Thymus (tissue), 11 donors: ENCODE measurements around the gene CALM1. TPM values are rescaled to one million over a fixed set of nuclear protein-coding genes. Genes with fewer than 3 reads are reported as not detected.

Source experiments
- DNase-seq, 9 donors: peaks; one replicate each; pipeline ENCODE4 v3.0.0-alpha.2; 2013; ENCODE audit warnings: low spot score in 9 of 9, low read depth in 6 of 9, missing footprints in 1 of 9
- H3K27ac ChIP-seq, 2 donors: one replicate each; pipeline ENCODE4 v1.5.1; 2013; ENCODE audit warnings: control low read depth in 1 of 2, low read depth in 1 of 2, low read length in 1 of 2, mild to moderate bottlenecking in 1 of 2, moderate library complexity in 1 of 2
- H3K27me3 ChIP-seq, 2 donors: one replicate each; pipeline ENCODE4 v1.5.1; 2013; ENCODE audit warnings: low read length in 1 of 2; ENCODE audit not compliant: control insufficient read depth in 2 of 2, insufficient read depth in 1 of 2
- H3K36me3 ChIP-seq, 2 donors: one replicate each; pipeline ENCODE4 v1.5.1; 2013; ENCODE audit warnings: low read length in 1 of 2, mild to moderate bottlenecking in 1 of 2, moderate library complexity in 1 of 2; ENCODE audit not compliant: control insufficient read depth in 2 of 2, insufficient read depth in 2 of 2
- H3K4me1 ChIP-seq, 2 donors: one replicate each; pipeline ENCODE4 v1.5.1; 2013; ENCODE audit warnings: low read length in 2 of 2; ENCODE audit not compliant: control insufficient read depth in 2 of 2, insufficient read depth in 2 of 2
- H3K4me3 ChIP-seq, 2 donors: one replicate each; pipeline ENCODE4 v1.5.1; 2013; ENCODE audit warnings: low read length in 2 of 2, control low read depth in 1 of 2, mild to moderate bottlenecking in 1 of 2
- H3K9me3 ChIP-seq, 2 donors: one replicate each; pipeline ENCODE4 v1.5.1; 2013; ENCODE audit warnings: low read length in 1 of 2, mild to moderate bottlenecking in 1 of 2; ENCODE audit not compliant: control insufficient read depth in 2 of 2, insufficient read depth in 1 of 2
- WGBS: extraction: QIAGEN DNeasy Blood & Tissue Kit; methylation state at CpG from one replicate; pipeline ENCODE4 v1.1.7; 2013; 5-methylcytosine and 5-hydroxymethylcytosine counted together
- polyA plus RNA-seq: library from polyadenylated mRNA; stranded (reverse); fragments of 200-250 nt; gene quantifications from one replicate; pipeline ENCODE4 v1.2.3, GENCODE V29; 2013
- total RNA-seq: library from RNA; stranded (reverse); fragments of 120-200 nt; gene quantifications from one replicate; pipeline ENCODE4 v1.2.4, GENCODE V29; 2013
- donor health status: healthy.

The CALM1 gene
- total and polyA plus RNA-seq, 2 donors: 247 to 302 TPM

DNA sequence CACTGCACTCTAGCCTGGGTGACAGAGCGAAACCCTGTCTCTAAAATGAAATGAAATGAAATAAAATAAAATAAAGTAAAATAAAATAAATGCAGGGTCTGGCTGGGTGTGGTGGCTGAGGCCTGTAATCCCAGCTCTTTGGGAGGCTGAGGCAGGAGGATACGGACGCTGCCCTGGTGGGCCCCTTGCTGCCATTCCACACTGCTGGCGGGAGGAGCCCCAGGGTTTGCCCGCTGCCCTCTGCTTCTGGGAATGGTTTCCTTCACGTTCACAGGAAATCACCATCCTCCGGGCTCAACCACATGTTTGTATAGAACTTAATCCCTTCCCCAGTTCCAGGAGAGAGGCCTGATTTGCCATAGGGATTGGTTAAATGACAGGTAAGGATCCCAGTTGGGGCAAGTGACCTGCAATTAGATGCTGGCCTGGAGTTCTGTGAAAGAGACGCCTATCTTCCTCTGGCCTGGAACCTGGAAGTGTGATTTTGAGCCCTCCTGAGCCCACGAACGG, 29.3 kb downstream of the CALM1 start:
- no peak for DNase-seq
- H3K4me3 ChIP-seq: no peak overlapping the region
- H3K9me3 ChIP-seq: no peaks in the 10 kb centered on the region
- no peaks in the 10 kb centered on the region for H3K27me3 ChIP-seq
- 94% methylated on average over 10 of the region's 10 CpGs for WGBS
- H3K4me1 ChIP-seq: no peaks in the 10 kb centered on the region
- no peak overlapping the region for H3K27ac ChIP-seq
- H3K36me3 ChIP-seq: no peaks in the 10 kb centered on the region

GRCh38 chr14:90426663-90427062, 29.8 kb downstream of the CALM1 start:
- no peak overlapping the region for H3K4me3 ChIP-seq
- no peak overlapping the region for H3K27ac ChIP-seq
- H3K9me3 ChIP-seq: no peaks in the 10 kb centered on the region
- no peaks in the 10 kb centered on the region for H3K36me3 ChIP-seq
- H3K27me3 ChIP-seq: no peaks in the 10 kb centered on the region
- H3K4me1 ChIP-seq: no peaks in the 10 kb centered on the region
- 93% methylated on average over 10 of the region's 10 CpGs for WGBS
- no peak for DNase-seq

DNA sequence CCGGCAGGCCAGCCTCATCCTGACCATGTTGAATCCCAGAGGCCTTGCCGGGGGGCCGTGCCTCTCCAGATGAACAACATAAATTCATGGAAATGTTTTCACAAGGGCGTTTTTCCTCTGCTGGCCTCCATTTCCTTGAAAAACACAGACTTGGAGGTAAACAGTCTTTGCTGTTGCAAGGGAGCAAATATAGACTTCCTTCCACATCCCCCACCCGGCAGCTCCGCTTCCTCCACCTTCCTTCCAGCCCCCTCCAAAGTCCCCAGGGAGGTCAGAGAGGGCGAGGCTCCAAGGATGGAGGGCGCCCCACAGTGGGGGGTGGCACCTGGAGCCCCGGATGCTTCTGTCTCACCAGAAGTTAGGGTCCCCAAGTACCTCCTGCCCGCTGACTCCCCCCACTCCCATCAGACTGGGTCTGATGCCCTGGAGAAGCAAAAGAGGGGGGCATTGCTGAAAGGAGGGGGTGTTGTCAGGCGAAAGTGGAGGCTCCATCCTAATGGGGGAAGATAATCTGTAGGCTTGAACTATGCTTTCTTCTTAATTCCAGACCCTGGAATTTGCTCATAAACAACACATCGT, 31.1 kb downstream of the CALM1 start:
- Histone ChIP-seq H3K4me1 (no peaks in the 10 kb centered on the region), H3K9me3 (no peaks in the 10 kb centered on the region), H3K4me3 (no peak overlapping the region), H3K36me3 (no peaks in the 10 kb centered on the region), H3K27ac (no peak overlapping the region), H3K27me3 (no peaks in the 10 kb centered on the region)
- 85% methylated on average over 12 of the region's 12 CpGs for WGBS
- DNase-seq: no peak

GRCh38 chr14:90428676-90429075, 31.8 kb downstream of the CALM1 start:
- H3K4me3 ChIP-seq: no peak overlapping the region
- DNase-seq: no peak
- no peaks in the 10 kb centered on the region for H3K27me3 ChIP-seq
- H3K9me3 ChIP-seq: no peaks in the 10 kb centered on the region
- no peak overlapping the region for H3K27ac ChIP-seq
- H3K36me3 ChIP-seq: no peaks in the 10 kb centered on the region
- no peaks in the 10 kb centered on the region for H3K4me1 ChIP-seq
- 100% methylated on average over 2 of the region's 2 CpGs for WGBS

- no peak overlapping the region for H3K27ac ChIP-seq
- DNase-seq: no peak
Measured at GRCh38 chr14:90429236-90429635, 32.4 kb downstream of the CALM1 start.

GRCh38 chr14:90429754-90430153, 32.9 kb downstream of the CALM1 start:
- Histone ChIP-seq H3K9me3 (no peaks in the 10 kb centered on the region), H3K27ac (no peak overlapping the region), H3K27me3 (no peaks in the 10 kb centered on the region), H3K4me3 (no peak overlapping the region), H3K4me1 (no peaks in the 10 kb centered on the region), H3K36me3 (no peaks in the 10 kb centered on the region)
- no peak for DNase-seq
- 92% methylated on average over 4 of the region's 4 CpGs for WGBS

More at GRCh38 chr14:90429236-90429635, 32.4 kb downstream of the CALM1 start:
- WGBS: 96% methylated on average over 3 of the region's 3 CpGs
- Histone ChIP-seq H3K9me3 (no peaks in the 10 kb centered on the region), H3K27me3 (no peaks in the 10 kb centered on the region), H3K4me1 (no peaks in the 10 kb centered on the region), H3K4me3 (no peak overlapping the region), H3K36me3 (no peaks in the 10 kb centered on the region)

DNA sequence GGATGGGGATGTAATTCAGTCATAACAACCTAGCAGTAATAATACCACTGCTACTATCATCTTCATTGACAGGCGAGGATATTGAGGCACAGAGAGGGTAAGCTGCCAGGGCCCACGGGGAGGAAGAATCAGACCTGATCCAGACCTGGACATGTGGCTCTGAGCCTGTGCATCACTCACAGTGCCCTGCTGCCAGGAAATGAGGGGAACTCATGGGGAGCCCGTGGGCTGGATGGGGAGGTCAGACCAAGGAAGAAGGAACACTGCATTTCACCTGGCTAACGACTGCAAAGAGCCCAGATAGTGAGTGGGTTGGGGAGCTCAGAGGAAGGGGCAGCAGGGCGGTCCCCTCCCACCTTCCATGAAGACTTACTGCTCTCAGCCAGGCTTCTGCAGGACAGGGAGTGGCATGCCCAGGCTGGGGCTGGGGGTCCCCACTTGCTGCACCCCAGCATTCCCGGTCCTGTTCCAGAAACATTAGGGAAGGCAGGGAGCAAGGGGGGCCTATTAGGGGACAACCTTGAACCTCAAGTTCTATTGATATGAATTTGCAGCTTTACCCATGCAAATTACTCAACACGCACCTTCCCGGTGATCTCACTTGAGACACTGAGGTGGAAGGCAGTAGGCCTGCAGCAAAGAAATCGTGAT, 37.7 kb downstream of the CALM1 start:
- H3K36me3 ChIP-seq: no peaks in the 10 kb centered on the region
- no peaks in the 10 kb centered on the region for H3K4me1 ChIP-seq
- 95% methylated on average over 9 of the region's 9 CpGs for WGBS
- no peak overlapping the region for H3K4me3 ChIP-seq
- H3K27me3 ChIP-seq: no peaks in the 10 kb centered on the region
- no peaks in the 10 kb centered on the region for H3K9me3 ChIP-seq
- no peak for DNase-seq
- no peak overlapping the region for H3K27ac ChIP-seq

- WGBS: 98% methylated on average over 6 of the region's 6 CpGs
- DNase-seq: no peak
Measured at GRCh38 chr14:90438841-90439240, 42.0 kb downstream of the CALM1 start.

GRCh38 chr14:90440021-90440451, 43.2 kb downstream of the CALM1 start:
- no peaks in the 10 kb centered on the region for H3K27me3 ChIP-seq
- H3K4me3 ChIP-seq: no peak overlapping the region
- no peak for DNase-seq
- 76% methylated on average over 5 of the region's 5 CpGs for WGBS
- H3K9me3 ChIP-seq: no peaks in the 10 kb centered on the region
- H3K4me1 ChIP-seq: no peaks in the 10 kb centered on the region
- no peaks in the 10 kb centered on the region for H3K36me3 ChIP-seq
- no peak overlapping the region for H3K27ac ChIP-seq

More at GRCh38 chr14:90438841-90439240, 42.0 kb downstream of the CALM1 start:
- Histone ChIP-seq H3K36me3 (no peaks in the 10 kb centered on the region), H3K27ac (no peak overlapping the region), H3K4me1 (no peaks in the 10 kb centered on the region), H3K27me3 (no peaks in the 10 kb centered on the region), H3K9me3 (no peaks in the 10 kb centered on the region), H3K4me3 (no peak overlapping the region)
